ENCODE results near the gene VPS37B.

VPS37B gene

GRCh38 chr12:122837306-122838265 is 58.3 kb downstream of the VPS37B start:
- DNase-seq: no peak

- DNase-seq: peak; percentile 22 to 34
Measured at GRCh38 chr12:122836027-122836921, 59.6 kb downstream of the VPS37B start.

- DNase-seq: no peak
Measured at GRCh38 chr12:122835750-122836026, 60.2 kb downstream of the VPS37B start.

GRCh38 chr12:122834921-122835749 is 60.8 kb downstream of the VPS37B start, which contains the start of gene HIP1R:
HIP1R (plus strand) TSS chr12:122835457; CDS start chr12:122835551, 94 bp downstream.
- DNase-seq: no peak

- DNase-seq: peak in 1 of 2 donors; percentile 5
Measured at GRCh38 chr12:122834104-122834920, 61.6 kb downstream of the VPS37B start.

GRCh38 chr12:122830517-122831214 is 65.3 kb downstream of the VPS37B start:
- peak; percentile 21 to 41 for DNase-seq

- DNase-seq: no peak
Measured at GRCh38 chr12:122827258-122827657, 68.7 kb downstream of the VPS37B start.

- DNase-seq: no peak
Measured at GRCh38 chr12:122825773-122826724, 69.9 kb downstream of the VPS37B start.

- no peak for DNase-seq
Measured at GRCh38 chr12:122823429-122823828, 72.5 kb downstream of the VPS37B start.

GRCh38 chr12:122820838-122821271 is 75.1 kb downstream of the VPS37B start:
- DNase-seq: no peak

- no peak for DNase-seq
Measured at GRCh38 chr12:122820138-122820537, 75.8 kb downstream of the VPS37B start.

- DNase-seq: peak; percentile 57 to 83
Measured at GRCh38 chr12:122819209-122819785, 76.6 kb downstream of the VPS37B start.
